T-helper 1 cell treated with Interleukin-12 subunit alpha and Interleukin-12 subunit beta and Interleukin-4 antibody, amounts not matched to agents 30 μg/mL and 1 μg/mL, for 36 hours (primary cell): ENCODE data around the gene PLEKHH1.
A peak's percentile ranks its signal among the peaks of the same experiment; 100 is the strongest.

ENCODE experiments used
- H3K27ac Mint-ChIP-seq: one replicate; pipeline ENCODE4 v1.8.0; 2021; ENCODE audit warnings: mild to moderate bottlenecking, mixed read lengths
- H3K27me3 Mint-ChIP-seq: one replicate; pipeline ENCODE4 v1.8.0; 2021; ENCODE audit warnings: low read depth, mixed read lengths
- H3K36me3 Mint-ChIP-seq: one replicate; pipeline ENCODE4 v1.8.0; 2021; ENCODE audit warnings: low read depth, mixed read lengths
- H3K4me1 Mint-ChIP-seq: one replicate; pipeline ENCODE4 v1.8.0; 2021; ENCODE audit warnings: low read depth, mixed read lengths
- H3K4me3 Mint-ChIP-seq: one replicate; pipeline ENCODE4 v1.8.0; 2021; ENCODE audit warnings: mild to moderate bottlenecking, moderate library complexity, mixed read lengths
- H3K9me3 Mint-ChIP-seq: one replicate; pipeline ENCODE4 v1.8.0; 2021; ENCODE audit warnings: mixed read lengths

The PLEKHH1 gene

GRCh38 chr14:67497716-67498115, 35.4 kb upstream of the PLEKHH1 start:
- Mint-ChIP-seq H3K27ac (no peak overlapping the region), H3K36me3 (peaks cover 10% of the 10 kb centered on the region), H3K9me3 (peaks cover 15% of the 10 kb centered on the region), H3K27me3 (peaks cover 24% of the 10 kb centered on the region), H3K4me3 (no peak overlapping the region), H3K4me1 (peaks cover 1% of the 10 kb centered on the region)

DNA sequence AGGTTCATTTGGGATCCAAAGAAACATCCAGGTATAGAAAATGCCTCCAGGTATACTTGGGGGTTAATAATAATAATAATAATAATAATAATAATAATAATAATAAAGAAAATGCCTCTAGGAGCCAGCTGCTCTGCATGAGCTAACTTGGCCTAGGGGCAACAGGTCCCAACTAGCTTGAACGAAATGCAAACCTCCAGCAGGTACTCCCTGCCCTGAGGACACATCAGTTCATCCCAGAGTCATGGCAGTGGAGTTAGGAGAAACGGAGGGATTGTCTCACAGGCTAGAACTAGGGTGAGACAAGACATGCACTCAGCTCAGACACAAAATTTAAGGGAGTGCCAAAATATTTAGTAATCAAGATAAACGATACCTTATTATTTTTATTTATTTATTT, 32.1 kb upstream of the PLEKHH1 start:
- Mint-ChIP-seq H3K27ac (no peak overlapping the region), H3K4me1 (peaks cover 1% of the 10 kb centered on the region), H3K9me3 (no peaks in the 10 kb centered on the region), H3K27me3 (peaks cover 31% of the 10 kb centered on the region), H3K4me3 (no peak overlapping the region), H3K36me3 (no peaks in the 10 kb centered on the region)

GRCh38 chr14:67501670-67502069, 31.4 kb upstream of the PLEKHH1 start:
- H3K4me3 Mint-ChIP-seq, result no peak overlapping the region
- H3K36me3 Mint-ChIP-seq, result no peaks in the 10 kb centered on the region
- H3K27ac Mint-ChIP-seq, result no peak overlapping the region
- H3K27me3 Mint-ChIP-seq, result peaks cover 36% of the 10 kb centered on the region
- no peaks in the 10 kb centered on the region for H3K9me3 Mint-ChIP-seq
- peaks cover 1% of the 10 kb centered on the region for H3K4me1 Mint-ChIP-seq

DNA sequence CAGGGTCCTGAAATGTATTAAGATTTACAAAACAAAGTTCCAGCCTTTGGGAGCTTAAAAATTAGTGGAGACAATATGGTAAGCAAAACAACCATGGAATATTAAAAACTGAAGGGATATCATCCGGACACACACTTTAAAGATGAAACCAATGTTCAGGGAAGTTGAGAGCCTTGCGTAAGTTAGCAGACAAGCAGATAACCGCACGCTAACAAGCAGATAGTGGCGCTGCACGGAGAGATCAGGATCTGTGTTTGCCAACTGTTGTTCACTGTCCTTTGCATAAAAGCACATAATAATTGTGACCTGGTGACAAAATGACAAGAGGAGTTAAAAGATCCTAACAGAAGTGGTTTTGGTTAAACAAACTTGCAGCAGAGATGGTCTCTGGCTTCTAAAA, 30.2 kb upstream of the PLEKHH1 start:
- Mint-ChIP-seq H3K27me3 (peaks cover 36% of the 10 kb centered on the region), H3K4me1 (peaks cover 1% of the 10 kb centered on the region), H3K27ac (no peak overlapping the region), H3K4me3 (no peak overlapping the region), H3K9me3 (no peaks in the 10 kb centered on the region), H3K36me3 (no peaks in the 10 kb centered on the region)

DNA sequence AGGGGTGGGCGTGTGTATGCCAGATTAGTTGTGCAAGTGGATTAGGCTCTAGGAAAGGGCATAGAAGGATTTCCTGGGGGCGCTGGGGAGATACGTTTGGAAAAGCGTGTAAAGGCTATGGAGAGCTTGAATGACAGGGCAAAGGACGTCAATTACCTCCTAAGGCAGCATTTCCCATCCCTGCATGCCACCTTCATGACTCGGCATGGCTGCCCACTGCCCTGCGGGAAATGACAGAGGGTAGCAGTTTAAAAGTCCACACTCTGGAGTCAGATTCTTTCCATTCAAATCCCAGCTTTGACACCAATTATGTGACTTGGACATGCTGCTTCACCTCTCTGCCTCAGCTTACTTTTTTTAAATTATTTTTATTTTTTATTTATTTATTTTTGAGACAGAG, 29.8 kb upstream of the PLEKHH1 start:
- Mint-ChIP-seq H3K9me3 (no peaks in the 10 kb centered on the region), H3K4me3 (no peak overlapping the region), H3K36me3 (no peaks in the 10 kb centered on the region), H3K27me3 (peaks cover 36% of the 10 kb centered on the region), H3K27ac (no peak overlapping the region), H3K4me1 (no peaks in the 10 kb centered on the region)

GRCh38 chr14:67505254-67505653, 27.8 kb upstream of the PLEKHH1 start:
- Mint-ChIP-seq H3K27me3 (peaks cover 30% of the 10 kb centered on the region), H3K36me3 (no peaks in the 10 kb centered on the region), H3K9me3 (no peaks in the 10 kb centered on the region), H3K4me1 (no peaks in the 10 kb centered on the region), H3K4me3 (no peak overlapping the region), H3K27ac (no peak overlapping the region)

DNA sequence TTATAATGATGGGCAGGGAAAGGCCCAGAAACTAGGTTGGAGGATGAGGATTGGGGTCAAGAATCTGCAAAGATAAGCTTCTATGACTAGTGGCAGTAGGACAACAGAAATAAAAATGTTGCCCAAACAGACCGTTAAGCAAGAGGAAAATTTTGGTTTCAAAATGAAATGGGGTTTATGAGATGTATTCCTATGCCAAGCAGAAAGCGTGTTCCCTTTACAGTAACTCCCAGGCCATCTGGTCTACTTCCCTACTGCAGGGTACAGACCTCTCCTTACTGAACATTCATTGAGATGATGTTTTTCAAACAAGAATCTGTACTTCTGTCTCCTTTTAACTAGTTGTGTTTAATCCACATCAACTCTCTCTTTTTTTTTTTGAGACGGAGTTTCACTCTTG, 24.1 kb upstream of the PLEKHH1 start:
- Mint-ChIP-seq H3K27me3 (peaks cover 56% of the 10 kb centered on the region), H3K9me3 (no peaks in the 10 kb centered on the region), H3K4me3 (no peak overlapping the region), H3K36me3 (no peaks in the 10 kb centered on the region), H3K4me1 (peaks cover 3% of the 10 kb centered on the region), H3K27ac (no peak overlapping the region)

DNA sequence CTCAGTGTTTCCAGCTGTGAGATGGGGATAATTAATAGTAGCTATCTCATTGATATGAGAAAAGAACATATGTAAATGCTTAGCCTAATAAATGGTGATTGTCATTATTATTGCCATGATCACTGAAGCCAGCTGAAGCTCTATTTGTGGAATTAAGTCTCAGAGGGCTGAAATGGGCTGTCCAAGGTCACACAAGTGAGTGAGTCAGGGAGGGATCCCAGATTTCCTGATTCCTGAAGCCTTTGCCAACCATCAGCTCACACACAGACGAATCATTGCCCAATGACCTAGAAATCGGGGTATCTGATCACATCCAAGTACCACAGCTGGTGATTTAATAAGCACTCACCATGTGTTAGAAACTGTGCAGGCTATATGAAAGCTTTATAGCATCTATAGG, 23.0 kb upstream of the PLEKHH1 start:
- Mint-ChIP-seq H3K9me3 (no peaks in the 10 kb centered on the region), H3K4me1 (peaks cover 7% of the 10 kb centered on the region), H3K4me3 (no peak overlapping the region), H3K27ac (no peak overlapping the region), H3K36me3 (no peaks in the 10 kb centered on the region), H3K27me3 (peaks cover 53% of the 10 kb centered on the region)

- H3K36me3 Mint-ChIP-seq, result no peaks in the 10 kb centered on the region
- peaks cover 10% of the 10 kb centered on the region for H3K4me1 Mint-ChIP-seq
- no peaks in the 10 kb centered on the region for H3K9me3 Mint-ChIP-seq
- H3K4me3 Mint-ChIP-seq, result no peak overlapping the region
- H3K27ac Mint-ChIP-seq, result no peak overlapping the region
- H3K27me3 Mint-ChIP-seq, result peaks cover 53% of the 10 kb centered on the region
These were observed 22.3 kb upstream of the PLEKHH1 start for GRCh38 chr14:67510836-67511235.

DNA sequence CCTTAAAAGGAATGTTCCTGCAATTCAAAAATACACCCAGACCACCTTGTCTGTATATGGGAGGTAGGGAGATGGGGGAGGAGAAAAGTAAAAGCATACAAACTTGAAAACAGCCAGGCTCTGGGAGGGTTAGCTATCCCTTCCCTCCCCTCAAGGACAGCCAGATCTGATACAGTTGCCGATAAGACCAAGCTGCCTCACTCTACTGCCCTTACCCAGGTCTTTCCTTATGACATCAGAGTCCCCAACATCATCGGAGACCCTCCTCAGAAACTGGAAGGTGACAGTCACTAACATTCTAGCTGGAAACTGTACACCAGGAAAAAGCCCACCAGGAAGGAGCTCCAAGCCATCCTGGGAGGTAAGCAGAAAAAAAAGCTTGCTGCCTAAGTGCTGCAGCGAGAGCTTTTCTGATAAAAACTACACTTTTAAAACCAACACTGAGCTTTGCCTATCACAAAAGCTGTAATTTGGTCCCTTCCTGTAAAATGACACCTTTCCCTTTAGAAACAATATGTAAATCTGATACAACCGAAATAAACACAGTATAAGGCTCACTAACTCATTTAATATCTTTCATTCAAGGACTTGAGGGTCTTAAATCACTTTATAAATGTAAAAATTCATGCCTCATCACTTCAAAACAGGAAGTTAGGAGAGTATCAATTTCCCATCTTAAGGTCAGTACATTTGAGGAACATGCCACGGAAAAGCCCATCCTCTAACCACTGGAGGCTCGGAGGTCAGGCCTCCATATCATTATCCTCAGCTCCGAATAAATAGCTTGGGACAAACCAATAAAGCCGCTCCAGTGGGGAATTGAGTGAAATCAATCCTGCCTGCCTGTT, 20.4 kb upstream of the PLEKHH1 start:
- peaks cover 59% of the 10 kb centered on the region for H3K27me3 Mint-ChIP-seq
- H3K4me3 Mint-ChIP-seq, result no peak overlapping the region
- peaks cover 16% of the 10 kb centered on the region for H3K4me1 Mint-ChIP-seq
- H3K9me3 Mint-ChIP-seq, result no peaks in the 10 kb centered on the region
- H3K27ac Mint-ChIP-seq, result no peak overlapping the region
- H3K36me3 Mint-ChIP-seq, result no peaks in the 10 kb centered on the region

- peaks cover 62% of the 10 kb centered on the region for H3K27me3 Mint-ChIP-seq
- no peaks in the 10 kb centered on the region for H3K9me3 Mint-ChIP-seq
- H3K36me3 Mint-ChIP-seq, result no peaks in the 10 kb centered on the region
- peaks cover 16% of the 10 kb centered on the region for H3K4me1 Mint-ChIP-seq
- peak overlapping the region; percentile 66 for H3K4me3 Mint-ChIP-seq
- H3K27ac Mint-ChIP-seq, result no peak overlapping the region
These were observed 19.4 kb upstream of the PLEKHH1 start for GRCh38 chr14:67513631-67514108.

DNA sequence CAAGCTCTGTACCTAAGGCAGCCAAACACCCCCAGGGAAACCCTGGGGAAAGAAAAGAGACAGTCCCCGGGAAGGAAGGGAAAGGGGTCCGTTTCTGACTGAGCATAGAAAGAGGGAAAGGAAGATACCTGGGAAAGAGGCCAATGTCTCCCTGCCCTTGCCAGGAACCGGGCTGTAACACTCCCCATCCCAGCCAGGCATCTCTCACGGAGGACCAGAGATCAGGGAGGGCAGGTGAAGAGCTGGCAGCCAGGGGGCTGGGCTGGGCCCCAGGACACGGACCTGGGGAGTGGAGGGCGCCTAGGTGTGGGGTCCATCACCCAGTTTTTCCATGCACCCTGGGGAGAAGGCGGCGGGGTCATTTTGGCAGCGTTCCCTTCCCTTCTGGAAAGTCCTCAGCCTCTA, 18.9 kb upstream of the PLEKHH1 start:
- Mint-ChIP-seq H3K27me3 (peaks cover 66% of the 10 kb centered on the region), H3K4me1 (peaks cover 16% of the 10 kb centered on the region), H3K27ac (no peak overlapping the region), H3K9me3 (no peaks in the 10 kb centered on the region), H3K36me3 (no peaks in the 10 kb centered on the region), H3K4me3 (peak overlapping the region; percentile 66)

- H3K4me1 Mint-ChIP-seq, result peaks cover 16% of the 10 kb centered on the region
- no peaks in the 10 kb centered on the region for H3K9me3 Mint-ChIP-seq
- no peaks in the 10 kb centered on the region for H3K36me3 Mint-ChIP-seq
- peak overlapping the region; percentile 85 for H3K4me3 Mint-ChIP-seq
- peak overlapping the region; percentile 31 for H3K27ac Mint-ChIP-seq
- H3K27me3 Mint-ChIP-seq, result peaks cover 68% of the 10 kb centered on the region
These were observed 18.3 kb upstream of the PLEKHH1 start for GRCh38 chr14:67514650-67515385.

- H3K27me3 Mint-ChIP-seq, result peaks cover 72% of the 10 kb centered on the region
- peak overlapping the region; percentile 51 for H3K4me3 Mint-ChIP-seq
- no peaks in the 10 kb centered on the region for H3K9me3 Mint-ChIP-seq
- H3K4me1 Mint-ChIP-seq, result peaks cover 16% of the 10 kb centered on the region
- no peaks in the 10 kb centered on the region for H3K36me3 Mint-ChIP-seq
- H3K27ac Mint-ChIP-seq, result no peak overlapping the region
These were observed 17.6 kb upstream of the PLEKHH1 start for GRCh38 chr14:67515386-67516079.
